ENCODE measurements around the gene SLFNL1. TPM values are rescaled to one million over a fixed set of nuclear protein-coding genes. Genes with fewer than 3 reads are reported as not detected.

The SLFNL1 gene
- polyA plus RNA-seq, 3 donors: 0.04 to 0.11 TPM; not detected in 1

DNA sequence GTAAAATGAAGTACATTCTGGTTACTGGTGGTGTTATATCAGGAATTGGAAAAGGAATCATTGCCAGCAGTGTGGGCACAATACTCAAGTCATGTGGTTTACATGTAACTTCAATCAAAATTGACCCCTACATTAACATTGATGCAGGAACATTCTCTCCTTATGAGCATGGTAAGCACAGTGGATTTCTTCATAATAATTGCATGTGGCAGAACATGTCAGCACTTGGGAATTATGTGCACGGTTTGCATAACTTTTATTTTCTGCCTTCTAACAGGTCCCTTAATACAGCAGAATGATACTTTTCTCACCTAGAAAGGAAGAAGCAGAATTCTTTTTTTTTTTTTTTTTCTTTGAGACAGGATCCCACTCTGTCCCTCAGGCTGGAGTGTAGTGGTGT lies 38.2 kb downstream of the SLFNL1 start:
- Histone ChIP-seq H3K36me3 (replicated peaks in 1 of 2; ENCODE audit: control insufficient read depth in 1 of 2, insufficient read depth in 2 of 2, low read length in 2 of 2) (peaks cover 48 to 52% of the 10 kb centered on the region in 2 donors), H2AFZ (ENCODE audit: insufficient read depth, low read depth, low read length, poor library complexity, severe bottlenecking) (no peak overlapping the region), H3K79me2 (ENCODE audit: insufficient read depth, low read length) (peaks cover 38% of the 10 kb centered on the region), H3K9me3 (replicated peaks in 1 of 2; ENCODE audit: control insufficient read depth in 1 of 2, insufficient read depth in 1 of 2, low read length in 2 of 2) (no peaks in the 10 kb centered on the region), H4K20me1 (ENCODE audit: insufficient read depth, low read length) (no peaks in the 10 kb centered on the region), H3K27ac (ENCODE audit: low read depth in 1 of 2, low read length in 2 of 2) (no peak overlapping the region), H3K4me1 (ENCODE audit: control insufficient read depth in 1 of 2, insufficient read depth in 2 of 2, low read length in 2 of 2) (peaks cover 13 to 21% of the 10 kb centered on the region in 2 donors), H3K27me3 (ENCODE audit: control insufficient read depth in 2 of 2, insufficient read depth in 2 of 2, low read length in 2 of 2) (no peaks in the 10 kb centered on the region), H3K4me3 (replicated peaks in 1 of 3; ENCODE audit: low read depth in 2 of 3, low read length in 3 of 3) (no peak overlapping the region), H3K9ac (ENCODE audit: insufficient read depth, low read length, poor library complexity, severe bottlenecking) (no peak overlapping the region), H3K4me2 (replicated peaks; ENCODE audit: extremely low read depth, low read length, poor library complexity, severe bottlenecking) (no peak overlapping the region)
- TF ChIP-seq, protein P1, sequence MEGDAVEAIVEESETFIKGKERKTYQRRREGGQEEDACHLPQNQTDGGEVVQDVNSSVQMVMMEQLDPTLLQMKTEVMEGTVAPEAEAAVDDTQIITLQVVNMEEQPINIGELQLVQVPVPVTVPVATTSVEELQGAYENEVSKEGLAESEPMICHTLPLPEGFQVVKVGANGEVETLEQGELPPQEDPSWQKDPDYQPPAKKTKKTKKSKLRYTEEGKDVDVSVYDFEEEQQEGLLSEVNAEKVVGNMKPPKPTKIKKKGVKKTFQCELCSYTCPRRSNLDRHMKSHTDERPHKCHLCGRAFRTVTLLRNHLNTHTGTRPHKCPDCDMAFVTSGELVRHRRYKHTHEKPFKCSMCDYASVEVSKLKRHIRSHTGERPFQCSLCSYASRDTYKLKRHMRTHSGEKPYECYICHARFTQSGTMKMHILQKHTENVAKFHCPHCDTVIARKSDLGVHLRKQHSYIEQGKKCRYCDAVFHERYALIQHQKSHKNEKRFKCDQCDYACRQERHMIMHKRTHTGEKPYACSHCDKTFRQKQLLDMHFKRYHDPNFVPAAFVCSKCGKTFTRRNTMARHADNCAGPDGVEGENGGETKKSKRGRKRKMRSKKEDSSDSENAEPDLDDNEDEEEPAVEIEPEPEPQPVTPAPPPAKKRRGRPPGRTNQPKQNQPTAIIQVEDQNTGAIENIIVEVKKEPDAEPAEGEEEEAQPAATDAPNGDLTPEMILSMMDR (IDR thresholded peaks at IDR 0.05): no peak
- intact Hi-C loops (cut with micrococcal nuclease): no loop called here
- Mint-ChIP-seq H3K27me3 (ENCODE audit: low read depth in 3 of 3) (peaks cover 0 to 5% (median 2%) of the 10 kb centered on the region in 3 donors), H3K4me1 (peaks cover 17% of the 10 kb centered on the region), H3K4me3 (no peak overlapping the region), H3K36me3 (peaks cover 52% of the 10 kb centered on the region in 2 donors), H3K9me3 (peaks cover 0 to 2% (median 0%) of the 10 kb centered on the region in 7 donors), H3K27ac (no peak overlapping the region)
- WGBS (ENCODE audit: insufficient coverage): no CpG with 5 or more reads among the region's 1 CpG
- no peak for DNase-seq

DNA sequence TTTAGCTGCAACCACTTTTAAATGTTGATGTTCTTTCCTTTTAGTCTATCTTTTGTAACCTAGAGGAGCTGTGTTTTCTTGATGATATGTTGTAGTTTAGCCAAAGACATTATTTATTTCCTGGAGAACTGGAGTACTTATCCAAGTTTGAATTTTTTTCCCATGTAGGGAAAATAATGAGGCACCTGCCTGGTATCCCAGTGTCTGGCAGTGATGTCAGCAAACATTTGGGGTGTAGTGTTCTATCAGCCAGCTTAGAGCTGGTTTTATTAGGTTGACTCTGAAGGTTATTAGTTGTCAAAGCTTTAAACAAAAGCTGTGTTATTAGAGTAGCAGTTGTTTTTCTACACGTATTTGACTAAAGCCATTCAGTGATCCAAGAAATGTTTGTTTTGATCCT lies 38.8 kb downstream of the SLFNL1 start:
- Histone ChIP-seq H4K20me1 (ENCODE audit: insufficient read depth, low read length) (no peaks in the 10 kb centered on the region), H3K79me2 (ENCODE audit: insufficient read depth, low read length) (peaks cover 38% of the 10 kb centered on the region), H3K9ac (ENCODE audit: insufficient read depth, low read length, poor library complexity, severe bottlenecking) (no peak overlapping the region), H3K4me2 (replicated peaks; ENCODE audit: extremely low read depth, low read length, poor library complexity, severe bottlenecking) (no peak overlapping the region), H2AFZ (ENCODE audit: insufficient read depth, low read depth, low read length, poor library complexity, severe bottlenecking) (no peak overlapping the region), H3K36me3 (replicated peaks in 1 of 2; ENCODE audit: control insufficient read depth in 1 of 2, insufficient read depth in 2 of 2, low read length in 2 of 2) (peaks cover 43 to 47% of the 10 kb centered on the region in 2 donors), H3K27ac (ENCODE audit: low read depth in 1 of 2, low read length in 2 of 2) (no peak overlapping the region), H3K27me3 (ENCODE audit: control insufficient read depth in 2 of 2, insufficient read depth in 2 of 2, low read length in 2 of 2) (no peaks in the 10 kb centered on the region), H3K9me3 (replicated peaks in 1 of 2; ENCODE audit: control insufficient read depth in 1 of 2, insufficient read depth in 1 of 2, low read length in 2 of 2) (no peaks in the 10 kb centered on the region), H3K4me3 (replicated peaks in 1 of 3; ENCODE audit: low read depth in 2 of 3, low read length in 3 of 3) (no peak overlapping the region), H3K4me1 (ENCODE audit: control insufficient read depth in 1 of 2, insufficient read depth in 2 of 2, low read length in 2 of 2) (peaks cover 13 to 21% of the 10 kb centered on the region in 2 donors)
- peaks cover 0 to 5% (median 2%) of the 10 kb centered on the region in 3 donors for H3K27me3 Mint-ChIP-seq (ENCODE audit: low read depth in 3 of 3)
- peaks cover 0 to 2% (median 0%) of the 10 kb centered on the region in 7 donors for H3K9me3 Mint-ChIP-seq
- intact Hi-C loops (cut with micrococcal nuclease): no loop called here
- TF ChIP-seq, protein P1 (IDR thresholded peaks at IDR 0.05): no peak
- WGBS (ENCODE audit: insufficient coverage): no CpG with 5 or more reads among the region's 1 CpG
- no peak for DNase-seq
- peaks cover 46% of the 10 kb centered on the region in 2 donors for H3K36me3 Mint-ChIP-seq
- H3K4me3 Mint-ChIP-seq: no peak overlapping the region
- H3K27ac Mint-ChIP-seq: no peak overlapping the region
- H3K4me1 Mint-ChIP-seq: peaks cover 17% of the 10 kb centered on the region

Data from CD14-positive monocyte (primary cell).